ENCODE data around the gene CD46.
A peak's percentile ranks its signal among the peaks of the same experiment; 100 is the strongest.

Gene CD46

DNA sequence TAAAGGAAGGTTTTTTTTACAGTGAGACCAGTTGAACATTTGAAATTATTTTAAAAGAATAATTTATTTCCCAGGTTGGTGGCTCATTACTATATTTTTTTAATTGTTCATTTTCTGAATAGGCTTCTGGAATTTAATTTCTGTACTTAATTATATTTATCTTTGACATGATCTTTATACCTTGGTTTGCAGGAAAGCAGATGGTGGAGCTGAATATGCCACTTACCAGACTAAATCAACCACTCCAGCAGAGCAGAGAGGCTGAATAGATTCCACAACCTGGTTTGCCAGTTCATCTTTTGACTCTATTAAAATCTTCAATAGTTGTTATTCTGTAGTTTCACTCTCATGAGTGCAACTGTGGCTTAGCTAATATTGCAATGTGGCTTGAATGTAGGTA lies 41.5 kb downstream of the CD46 start:
- DNase-seq (ENCODE audit: low read depth in 1 of 2, low spot score in 1 of 2): no peak

DNA sequence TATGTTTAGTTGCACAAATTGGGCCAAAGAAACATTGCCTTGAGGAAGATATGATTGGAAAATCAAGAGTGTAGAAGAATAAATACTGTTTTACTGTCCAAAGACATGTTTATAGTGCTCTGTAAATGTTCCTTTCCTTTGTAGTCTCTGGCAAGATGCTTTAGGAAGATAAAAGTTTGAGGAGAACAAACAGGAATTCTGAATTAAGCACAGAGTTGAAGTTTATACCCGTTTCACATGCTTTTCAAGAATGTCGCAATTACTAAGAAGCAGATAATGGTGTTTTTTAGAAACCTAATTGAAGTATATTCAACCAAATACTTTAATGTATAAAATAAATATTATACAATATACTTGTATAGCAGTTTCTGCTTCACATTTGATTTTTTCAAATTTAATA lies 43.0 kb downstream of the CD46 start:
- no peak for DNase-seq (ENCODE audit: low read depth in 1 of 2, low spot score in 1 of 2)

GRCh38 chr1:207797229-207797973 lies 45.5 kb downstream of the CD46 start:
- peak; percentile 58 to 62 for DNase-seq (ENCODE audit: low read depth in 1 of 2, low spot score in 1 of 2)

DNA sequence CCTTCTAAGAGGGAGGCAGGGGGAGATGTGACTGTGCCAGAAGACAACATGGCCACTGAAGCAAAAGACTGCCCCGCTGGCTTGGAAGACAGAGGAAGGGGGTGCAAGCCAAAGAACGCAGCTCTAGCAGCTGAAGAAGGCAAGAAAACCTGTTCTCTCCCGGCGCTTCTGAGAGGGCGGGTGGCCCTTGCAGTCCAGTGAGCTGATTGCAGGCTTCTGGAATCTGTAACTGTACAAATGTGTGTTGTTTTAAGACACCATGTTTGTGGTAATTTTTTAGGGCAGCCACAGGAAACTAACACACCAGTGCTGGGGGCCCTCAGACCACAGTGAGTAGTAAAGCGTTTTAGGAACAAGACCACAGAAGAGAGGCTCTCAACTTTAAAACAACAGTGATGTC lies 47.0 kb downstream of the CD46 start:
- no peak for DNase-seq (ENCODE audit: low read depth in 1 of 2, low spot score in 1 of 2)

DNA sequence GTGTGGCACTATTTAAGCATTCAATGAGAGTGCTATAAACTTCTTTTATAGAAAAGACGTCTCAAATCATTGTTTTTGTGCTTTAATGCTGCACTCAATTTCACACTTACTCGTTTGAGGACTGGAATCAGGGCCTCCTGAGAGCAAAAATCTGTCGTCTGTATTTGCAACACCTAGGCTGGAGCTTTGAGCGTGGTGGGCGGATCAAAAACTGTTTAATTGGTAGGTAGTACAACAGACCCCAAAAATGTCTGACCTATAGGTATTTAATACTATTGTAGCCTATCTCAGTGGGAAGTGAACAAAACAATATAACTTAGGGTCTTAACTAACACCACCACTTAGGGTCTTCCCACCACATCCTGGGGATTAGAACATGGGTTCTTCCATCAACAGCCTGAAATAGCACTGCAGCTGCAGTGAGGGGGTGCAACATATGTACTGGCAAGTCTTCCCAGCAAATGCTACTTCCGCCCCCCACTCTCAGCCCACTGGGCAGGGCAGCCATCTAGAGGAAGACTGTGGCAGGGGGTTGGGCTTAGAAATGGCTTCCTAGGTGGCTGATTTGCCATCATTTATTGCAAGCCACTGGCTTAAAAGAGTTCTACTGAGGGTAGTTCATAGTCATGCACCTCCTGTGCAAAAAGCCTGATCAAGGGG lies 48.3 kb downstream of the CD46 start:
- no peak for DNase-seq (ENCODE audit: low read depth in 1 of 2, low spot score in 1 of 2)

- DNase-seq (ENCODE audit: low read depth in 1 of 2, low spot score in 1 of 2): no peak
These were observed 50.0 kb downstream of the CD46 start for GRCh38 chr1:207801819-207802218.

GRCh38 chr1:207803678-207804077 lies 51.8 kb downstream of the CD46 start:
- DNase-seq (ENCODE audit: low read depth in 1 of 2, low spot score in 1 of 2): no peak

- no peak for DNase-seq (ENCODE audit: low read depth in 1 of 2, low spot score in 1 of 2)
These were observed 53.0 kb downstream of the CD46 start for GRCh38 chr1:207804721-207805468.

- DNase-seq (ENCODE audit: low read depth in 1 of 2, low spot score in 1 of 2): no peak
These were observed 54.1 kb downstream of the CD46 start for GRCh38 chr1:207805841-207806421.

DNA sequence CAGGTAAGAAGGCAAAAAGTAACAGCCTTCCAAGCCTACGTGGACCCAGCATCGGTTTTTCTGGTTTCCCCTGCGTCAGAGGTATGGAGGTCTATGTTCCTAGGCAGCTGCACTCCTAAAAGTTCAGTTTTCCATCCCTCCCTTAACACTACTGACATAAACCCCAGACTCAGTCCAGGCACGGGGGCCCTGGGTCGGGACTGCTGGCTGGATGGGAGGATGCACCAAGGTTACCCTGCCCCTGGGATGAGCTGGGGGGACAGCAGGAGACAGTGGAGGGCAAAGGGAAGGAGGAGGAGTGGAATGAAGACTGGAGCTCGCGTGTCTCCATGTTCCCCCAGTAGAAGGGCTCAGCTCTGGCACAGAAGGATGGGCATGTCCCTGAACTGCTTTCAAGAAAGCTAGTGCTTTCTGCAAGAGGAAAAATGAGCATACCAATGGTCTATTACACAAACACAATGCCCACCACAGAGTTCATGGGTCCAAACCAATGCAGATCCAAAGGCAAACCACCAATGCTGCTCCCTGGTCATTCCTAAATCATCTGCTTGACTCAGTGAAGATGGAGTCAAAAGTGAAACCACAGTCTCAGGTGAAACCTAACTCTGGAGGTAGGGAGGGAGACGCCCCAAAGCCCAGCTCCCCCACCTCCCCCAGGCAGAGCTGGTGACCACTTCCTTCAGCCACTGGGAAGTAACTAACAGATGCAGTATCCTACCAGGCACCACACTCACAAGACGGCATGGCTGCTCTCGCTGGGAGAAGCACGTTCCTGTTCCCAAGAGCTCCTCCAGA lies 54.9 kb downstream of the CD46 start:
- DNase-seq (ENCODE audit: low read depth in 1 of 2, low spot score in 1 of 2): no peak

DNA sequence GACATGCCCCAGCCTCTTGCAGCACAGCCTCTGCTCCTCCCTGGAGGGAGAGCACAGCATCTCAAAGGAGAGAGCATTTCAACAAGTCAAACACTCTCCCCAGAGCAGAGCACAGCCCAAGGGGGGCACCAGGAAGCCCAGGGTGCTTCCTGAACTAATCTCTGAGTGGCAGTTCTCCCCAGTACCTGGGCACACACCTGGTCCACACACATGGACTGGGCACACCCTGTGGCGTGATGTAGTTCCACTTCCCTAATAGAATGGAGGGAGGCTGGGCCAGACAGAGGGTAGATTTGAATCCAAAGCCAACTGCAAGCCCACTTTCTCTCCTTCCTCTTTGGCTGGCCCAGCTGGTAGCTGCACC lies 55.5 kb downstream of the CD46 start:
- DNase-seq (ENCODE audit: low read depth in 1 of 2, low spot score in 1 of 2): no peak

DNA sequence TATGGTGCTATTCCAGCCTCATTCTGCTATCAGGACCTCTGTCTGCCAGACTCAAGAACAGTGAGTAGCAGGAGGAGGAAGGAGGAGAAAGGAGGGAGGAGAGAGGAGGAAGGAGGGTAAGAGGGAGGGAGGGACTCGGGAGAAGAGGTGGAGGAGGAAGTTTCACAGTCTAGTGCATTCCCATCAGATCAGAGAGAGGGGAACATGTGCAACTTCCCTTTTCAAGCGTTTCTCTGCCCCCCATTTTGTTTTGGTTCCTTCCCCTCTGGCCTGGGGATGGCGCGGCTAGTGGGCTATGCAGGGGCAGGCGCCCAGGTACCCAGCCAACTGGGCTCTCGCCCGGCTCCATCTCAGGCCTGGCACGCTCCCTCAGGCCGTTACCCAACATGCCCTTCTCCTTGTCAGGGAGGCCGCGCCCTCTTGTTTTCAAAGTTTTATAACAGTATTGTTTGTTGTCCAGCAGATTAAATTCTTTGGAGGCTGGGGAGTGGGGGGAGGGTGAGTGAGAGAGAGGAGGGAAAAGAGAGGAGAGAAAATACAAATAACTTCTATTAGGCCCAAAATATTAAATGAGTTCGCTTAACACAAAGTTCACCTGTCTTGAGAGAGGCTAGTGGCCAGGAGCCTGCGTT lies 56.0 kb downstream of the CD46 start:
- DNase-seq (ENCODE audit: low read depth in 1 of 2, low spot score in 1 of 2): no peak

DNA sequence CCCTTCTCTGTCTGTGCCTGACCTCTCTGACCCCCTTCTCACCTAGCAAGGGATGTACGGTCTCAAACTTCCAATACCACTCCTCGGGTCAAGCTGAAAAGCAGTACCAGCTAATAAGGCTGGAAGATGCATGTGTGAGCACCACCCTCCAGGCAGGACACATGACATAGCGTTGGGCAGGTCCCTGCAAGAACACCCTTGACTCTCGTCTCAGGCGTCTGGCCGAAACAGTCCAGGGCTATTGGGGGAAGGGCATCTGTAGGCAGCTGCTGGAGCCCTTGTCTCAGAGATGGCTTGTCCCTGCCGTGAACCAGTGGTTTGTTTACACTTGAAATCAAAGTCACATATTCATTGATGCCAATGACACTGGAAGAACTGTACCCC lies 56.5 kb downstream of the CD46 start:
- DNase-seq (ENCODE audit: low read depth in 1 of 2, low spot score in 1 of 2): no peak

GRCh38 chr1:207808911-207809555 lies 57.2 kb downstream of the CD46 start:
- no peak for DNase-seq (ENCODE audit: low read depth in 1 of 2, low spot score in 1 of 2)

- no peak for DNase-seq (ENCODE audit: low read depth in 1 of 2, low spot score in 1 of 2)
These were observed 58.3 kb downstream of the CD46 start for GRCh38 chr1:207810173-207810572.

GRCh38 chr1:207810606-207811295 lies 58.9 kb downstream of the CD46 start:
- DNase-seq (ENCODE audit: low read depth in 1 of 2, low spot score in 1 of 2): no peak

DNA sequence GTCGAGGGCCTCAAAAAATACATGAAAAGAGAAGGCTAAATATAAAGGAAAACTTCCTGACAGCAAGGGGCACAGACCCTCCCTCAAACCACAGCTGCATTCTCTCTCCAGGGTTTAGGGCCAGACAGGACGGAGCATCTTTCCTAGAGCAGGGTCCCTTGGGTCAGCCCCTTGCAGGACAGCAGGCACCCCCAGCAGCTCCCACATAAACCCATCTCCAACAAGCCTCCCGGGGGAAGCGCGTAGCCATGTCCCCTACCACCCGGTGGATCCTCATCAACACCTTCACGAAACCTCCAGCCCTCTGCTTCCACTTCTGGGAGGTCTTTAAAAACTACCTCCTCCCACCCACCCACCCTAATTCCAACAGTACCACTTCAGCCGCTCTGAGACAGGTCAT lies 59.5 kb downstream of the CD46 start:
- DNase-seq (ENCODE audit: low read depth in 1 of 2, low spot score in 1 of 2): no peak

DNA sequence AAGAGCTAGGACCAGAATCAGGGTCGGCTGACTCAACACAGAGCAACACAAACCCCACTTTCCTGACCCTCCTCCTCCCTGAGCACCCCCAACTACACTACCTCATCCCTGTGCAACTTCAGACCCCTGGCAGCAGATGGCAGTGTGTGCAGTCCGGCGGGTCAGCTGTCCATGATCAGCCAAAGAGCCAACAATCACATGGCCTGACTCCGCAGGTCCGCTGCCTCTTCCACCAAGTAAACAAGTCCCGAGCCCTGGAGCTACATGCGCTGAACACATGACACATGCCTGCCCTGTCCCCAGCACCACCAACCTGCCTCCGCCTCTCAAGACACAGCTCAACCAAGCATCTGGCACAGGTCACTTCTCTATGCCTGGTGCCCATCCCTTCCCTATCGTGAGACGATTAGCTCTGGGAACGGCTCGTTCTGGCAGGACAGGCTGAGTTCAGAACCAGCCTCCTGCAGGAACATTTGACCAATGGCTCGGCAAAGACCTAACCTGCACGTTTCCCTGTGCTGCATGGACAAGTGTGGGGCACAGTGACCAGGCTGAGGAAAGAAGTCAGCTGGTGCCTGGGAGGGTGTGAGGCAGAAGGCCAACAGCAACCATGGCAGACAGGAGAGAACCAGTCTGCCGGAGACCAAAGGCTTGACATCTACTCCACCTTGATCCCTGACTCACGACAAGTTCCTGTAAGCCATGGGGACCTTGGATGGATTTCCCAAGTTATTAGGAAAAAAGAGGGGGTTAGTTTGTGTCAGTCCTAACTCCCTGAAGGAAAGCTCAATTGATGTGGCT lies 60.3 kb downstream of the CD46 start:
- DNase-seq (ENCODE audit: low read depth in 1 of 2, low spot score in 1 of 2): no peak
